WTC11 (cell line): Measurements from ENCODE around the gene GET4.

Experiments
- NR3C1 ChIP-seq: sonication (generic); formaldehyde crosslinking; conservative IDR thresholded peaks from 2 replicates; pipeline ENCODE4 v1.8.1; 2023; ENCODE audit warnings: low read depth, mild to moderate bottlenecking, missing genetic modification reagents
- RORB ChIP-seq: fragments of 250-450 bp; sonication (Bioruptor Pico); IDR thresholded peaks from 2 replicates; pipeline ENCODE4 v1.9.0; 2021; ENCODE audit warnings: mild to moderate bottlenecking
- TF ChIP-seq, protein P1 (sequence below): fragments of 200-600 bp; IDR thresholded peaks from 2 replicates; pipeline ENCODE4 v1.8.0; 2022; ENCODE audit warnings: antibody characterized with exemption

DNA sequence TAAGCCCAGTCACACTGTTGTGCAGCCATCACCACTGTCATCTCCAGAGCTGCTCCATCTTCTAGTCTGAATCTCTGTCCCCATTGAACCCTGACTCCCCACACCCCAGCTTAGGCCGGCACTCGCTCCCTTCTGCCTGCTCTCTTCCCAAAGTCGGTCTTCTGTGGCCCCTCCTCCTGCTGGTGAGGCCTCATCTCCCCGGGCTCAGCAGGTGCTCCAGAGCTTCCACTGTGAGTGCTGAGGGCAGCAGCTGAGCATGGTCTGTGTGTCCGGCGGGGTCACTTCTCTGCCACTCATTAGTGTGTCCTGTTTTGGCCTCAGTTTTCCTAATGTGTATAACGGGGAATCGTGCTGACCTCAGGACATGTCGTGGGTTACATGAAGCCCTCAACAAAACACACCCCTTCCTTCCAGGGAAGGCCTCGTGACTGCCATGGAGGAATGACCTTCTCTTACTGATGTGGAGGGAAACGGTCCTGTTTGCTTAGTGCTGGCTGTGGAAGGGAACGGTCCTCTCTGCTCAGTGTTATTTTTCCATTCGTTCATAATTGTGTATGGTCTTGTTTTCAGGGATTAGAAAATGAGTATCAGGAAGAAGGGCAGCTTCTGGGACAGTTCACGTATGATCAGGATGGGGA lies 4.3 kb upstream of the GET4 start:
- TF ChIP-seq RORB (CRISPR knock-in tag): no peak
- no peak for TF ChIP-seq NR3C1 (CRISPR knock-in tag)
- TF ChIP-seq, protein P1, sequence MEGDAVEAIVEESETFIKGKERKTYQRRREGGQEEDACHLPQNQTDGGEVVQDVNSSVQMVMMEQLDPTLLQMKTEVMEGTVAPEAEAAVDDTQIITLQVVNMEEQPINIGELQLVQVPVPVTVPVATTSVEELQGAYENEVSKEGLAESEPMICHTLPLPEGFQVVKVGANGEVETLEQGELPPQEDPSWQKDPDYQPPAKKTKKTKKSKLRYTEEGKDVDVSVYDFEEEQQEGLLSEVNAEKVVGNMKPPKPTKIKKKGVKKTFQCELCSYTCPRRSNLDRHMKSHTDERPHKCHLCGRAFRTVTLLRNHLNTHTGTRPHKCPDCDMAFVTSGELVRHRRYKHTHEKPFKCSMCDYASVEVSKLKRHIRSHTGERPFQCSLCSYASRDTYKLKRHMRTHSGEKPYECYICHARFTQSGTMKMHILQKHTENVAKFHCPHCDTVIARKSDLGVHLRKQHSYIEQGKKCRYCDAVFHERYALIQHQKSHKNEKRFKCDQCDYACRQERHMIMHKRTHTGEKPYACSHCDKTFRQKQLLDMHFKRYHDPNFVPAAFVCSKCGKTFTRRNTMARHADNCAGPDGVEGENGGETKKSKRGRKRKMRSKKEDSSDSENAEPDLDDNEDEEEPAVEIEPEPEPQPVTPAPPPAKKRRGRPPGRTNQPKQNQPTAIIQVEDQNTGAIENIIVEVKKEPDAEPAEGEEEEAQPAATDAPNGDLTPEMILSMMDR: no peak
